Large intestine (tissue), 3 donors: ENCODE measurements around the gene CFAP20DC. TPM values are rescaled to one million over a fixed set of nuclear protein-coding genes. Genes with fewer than 3 reads are reported as not detected.

Source experiments
- DNase-seq, 2 donors: peaks; one replicate each; pipeline versions ENCODE4 v3.0.0 to v3.0.0-alpha.2; 2013
- H3K27ac ChIP-seq: one replicate; pipeline ENCODE4 v1.5.1; 2013; ENCODE audit warnings: low read length
- H3K27me3 ChIP-seq: 2 replicates; pipeline ENCODE4 v1.6.1; 2013; ENCODE audit warnings: low read length; ENCODE audit not compliant: control insufficient read depth, insufficient read depth
- H3K36me3 ChIP-seq: 2 replicates; pipeline ENCODE4 v1.6.1; 2013; ENCODE audit warnings: low read length; ENCODE audit not compliant: control insufficient read depth, insufficient read depth
- H3K4me1 ChIP-seq: one replicate; pipeline ENCODE4 v1.6.1; 2013; ENCODE audit warnings: low read length; ENCODE audit not compliant: control insufficient read depth, insufficient read depth
- H3K4me3 ChIP-seq: one replicate; pipeline ENCODE4 v1.5.1; 2013; ENCODE audit warnings: low read length
- H3K9me3 ChIP-seq: one replicate; pipeline ENCODE4 v1.6.1; 2013; ENCODE audit warnings: mild to moderate bottlenecking, low read depth, low read length, moderate library complexity; ENCODE audit not compliant: control insufficient read depth
- WGBS: methylation state at CpG from one replicate; pipeline ENCODE4 v1.1.5; 2013; ENCODE audit warnings: low lambda C conversion rate; ENCODE audit not compliant: insufficient coverage; 5-methylcytosine and 5-hydroxymethylcytosine counted together
- polyA plus RNA-seq: library from polyadenylated mRNA; unstranded; fragments of 120-200 nt; gene quantifications from one replicate; pipeline ENCODE4 v1.2.1, GENCODE V29; 2013

CFAP20DC gene
- polyA plus RNA-seq, 1 donor: 0.82 TPM

- no peak for DNase-seq
- Histone ChIP-seq H3K4me1 (no peaks in the 10 kb centered on the region), H3K36me3 (no peaks in the 10 kb centered on the region), H3K27ac (no peak overlapping the region), H3K27me3 (no peaks in the 10 kb centered on the region), H3K4me3 (no peak overlapping the region), H3K9me3 (no peaks in the 10 kb centered on the region)
- WGBS: 100% methylated on average over 1 of the region's 2 CpGs
Observed at GRCh38 chr3:58792921-58793451, 256.8 kb downstream of the CFAP20DC start.

- no peak for DNase-seq
- Histone ChIP-seq H3K27me3 (no peaks in the 10 kb centered on the region), H3K9me3 (no peaks in the 10 kb centered on the region), H3K27ac (no peak overlapping the region), H3K36me3 (no peaks in the 10 kb centered on the region), H3K4me1 (no peaks in the 10 kb centered on the region), H3K4me3 (no peak overlapping the region)
Observed at GRCh38 chr3:58789385-58789784, 260.4 kb downstream of the CFAP20DC start.

GRCh38 chr3:58784888-58785287, 264.9 kb downstream of the CFAP20DC start:
- no peaks in the 10 kb centered on the region for H3K4me1 ChIP-seq
- no peaks in the 10 kb centered on the region for H3K36me3 ChIP-seq
- no peak overlapping the region for H3K27ac ChIP-seq
- H3K27me3 ChIP-seq: no peaks in the 10 kb centered on the region
- no CpG with 5 or more reads among the region's 6 CpGs for WGBS
- no peak overlapping the region for H3K4me3 ChIP-seq
- H3K9me3 ChIP-seq: peaks cover 7% of the 10 kb centered on the region
- no peak for DNase-seq

GRCh38 chr3:58784425-58784824, 265.4 kb downstream of the CFAP20DC start:
- Histone ChIP-seq H3K9me3 (peaks cover 12% of the 10 kb centered on the region), H3K4me3 (no peak overlapping the region), H3K27me3 (no peaks in the 10 kb centered on the region), H3K36me3 (no peaks in the 10 kb centered on the region), H3K4me1 (no peaks in the 10 kb centered on the region), H3K27ac (no peak overlapping the region)
- no peak for DNase-seq
- no CpG with 5 or more reads among the region's 4 CpGs for WGBS

GRCh38 chr3:58783845-58784244, 266.0 kb downstream of the CFAP20DC start:
- no peak overlapping the region for H3K27ac ChIP-seq
- DNase-seq: no peak
- H3K27me3 ChIP-seq: no peaks in the 10 kb centered on the region
- no peaks in the 10 kb centered on the region for H3K36me3 ChIP-seq
- H3K9me3 ChIP-seq: peaks cover 13% of the 10 kb centered on the region
- WGBS: no CpG with 5 or more reads among the region's 2 CpGs
- H3K4me1 ChIP-seq: no peaks in the 10 kb centered on the region
- no peak overlapping the region for H3K4me3 ChIP-seq

GRCh38 chr3:58779934-58780333, 269.9 kb downstream of the CFAP20DC start:
- DNase-seq: no peak
- Histone ChIP-seq H3K4me3 (no peak overlapping the region), H3K27me3 (no peaks in the 10 kb centered on the region), H3K4me1 (no peaks in the 10 kb centered on the region), H3K9me3 (peaks cover 20% of the 10 kb centered on the region), H3K27ac (no peak overlapping the region), H3K36me3 (no peaks in the 10 kb centered on the region)

- Histone ChIP-seq H3K4me3 (no peak overlapping the region), H3K27ac (no peak overlapping the region), H3K4me1 (no peaks in the 10 kb centered on the region), H3K27me3 (no peaks in the 10 kb centered on the region), H3K36me3 (no peaks in the 10 kb centered on the region), H3K9me3 (peaks cover 20% of the 10 kb centered on the region)
- DNase-seq: no peak
- 0% methylated on average over 2 of the region's 2 CpGs for WGBS
Observed at GRCh38 chr3:58776231-58776630, 273.6 kb downstream of the CFAP20DC start.

GRCh38 chr3:58772462-58772861, 277.4 kb downstream of the CFAP20DC start:
- no peak overlapping the region for H3K4me3 ChIP-seq
- no peak overlapping the region for H3K27ac ChIP-seq
- H3K4me1 ChIP-seq: no peaks in the 10 kb centered on the region
- no peaks in the 10 kb centered on the region for H3K27me3 ChIP-seq
- H3K9me3 ChIP-seq: no peaks in the 10 kb centered on the region
- no peaks in the 10 kb centered on the region for H3K36me3 ChIP-seq
- no peak for DNase-seq

- no peak for DNase-seq
- no peaks in the 10 kb centered on the region for H3K36me3 ChIP-seq
- no peaks in the 10 kb centered on the region for H3K4me1 ChIP-seq
- H3K27ac ChIP-seq: no peak overlapping the region
- H3K27me3 ChIP-seq: no peaks in the 10 kb centered on the region
- H3K4me3 ChIP-seq: no peak overlapping the region
- no CpG with 5 or more reads among the region's 4 CpGs for WGBS
- no peaks in the 10 kb centered on the region for H3K9me3 ChIP-seq
Observed at GRCh38 chr3:58769065-58769464, 280.8 kb downstream of the CFAP20DC start.

- DNase-seq: no peak
- Histone ChIP-seq H3K36me3 (no peaks in the 10 kb centered on the region), H3K9me3 (no peaks in the 10 kb centered on the region), H3K4me3 (no peak overlapping the region), H3K4me1 (no peaks in the 10 kb centered on the region), H3K27me3 (no peaks in the 10 kb centered on the region), H3K27ac (no peak overlapping the region)
- WGBS: 100% methylated on average over 2 of the region's 9 CpGs
Observed at GRCh38 chr3:58766587-58767282, 283.1 kb downstream of the CFAP20DC start.

GRCh38 chr3:58755150-58755549, 294.7 kb downstream of the CFAP20DC start:
- Histone ChIP-seq H3K9me3 (no peaks in the 10 kb centered on the region), H3K36me3 (no peaks in the 10 kb centered on the region), H3K4me3 (no peak overlapping the region), H3K27ac (no peak overlapping the region), H3K27me3 (peaks cover 2% of the 10 kb centered on the region), H3K4me1 (no peaks in the 10 kb centered on the region)
- 100% methylated on average over 1 of the region's 2 CpGs for WGBS
- no peak for DNase-seq
